HEK293 (cell line): ENCODE results near the gene HIRA.
A peak's percentile ranks its signal among the peaks of the same experiment; 100 is the strongest.

ENCODE experiments used
- CTCF ChIA-PET: fragments of 350-600 bp; formaldehyde crosslinking; extraction: SDS; loops from one replicate; lab custom pipeline; 2021; ENCODE audit warnings: antibody characterized with exemption; lab: Yijun Ruan, JAX
- POLR2A ChIA-PET: fragments of 300-600 bp; formaldehyde crosslinking; extraction: SDS; loops from one replicate; lab custom pipeline; 2020; ENCODE audit warnings: antibody characterized with exemption, inconsistent platforms; lab: Yijun Ruan, JAX
- H3K27ac ChIP-seq: fragments of 200-500 bp; sonication (Bioruptor generic); 2 replicates; pipeline ENCODE4 v1.5.1; 2014; ENCODE audit warnings: low read depth, low read length, control low read depth, inconsistent platforms; ENCODE audit errors: extremely low read depth
- H3K36me3 ChIP-seq, 2 experiments: fragments of 200-500 bp in 1 of 2; sonication (Bioruptor generic) in 1 of 2; 1 replicate in 1 of 2; 2 replicates in 1 of 2; pipeline ENCODE4 v1.5.1; 2014 to 2017; ENCODE audit warnings: inconsistent platforms in 2 of 2, low read length in 2 of 2; ENCODE audit not compliant: control insufficient read depth in 2 of 2, insufficient read depth in 1 of 2
- H3K4me1 ChIP-seq: fragments of 200-500 bp; sonication (Bioruptor generic); 2 replicates; pipeline ENCODE4 v1.5.1; 2014; ENCODE audit warnings: mild to moderate bottlenecking, low read length, inconsistent platforms; ENCODE audit not compliant: control insufficient read depth, insufficient read depth
- H3K4me3 ChIP-seq: 2 replicates; pipeline ENCODE4 v1.5.1; 2011; ENCODE audit warnings: low read depth, mild to moderate bottlenecking, control low read depth, low read length, moderate library complexity
- H3K9me3 ChIP-seq: fragments of 200-500 bp; sonication (Bioruptor generic); 2 replicates; pipeline ENCODE4 v1.5.1; 2014; ENCODE audit warnings: low read depth, low read length, inconsistent platforms; ENCODE audit not compliant: control insufficient read depth, insufficient read depth
- GFI1B ChIP-seq: fragments of 450-650 bp; formaldehyde crosslinking; IDR thresholded peaks from 2 replicates; pipeline ENCODE4 v1.5.1; 2016; ENCODE audit warnings: missing biosample characterization, missing genetic modification characterization
- GLI4 ChIP-seq: fragments of 450-650 bp; formaldehyde crosslinking; IDR thresholded peaks from 2 replicates; pipeline ENCODE4 v1.5.1; 2016; ENCODE audit warnings: missing biosample characterization, missing genetic modification characterization
- GLIS2 ChIP-seq: fragments of 450-650 bp; formaldehyde crosslinking; IDR thresholded peaks from 2 replicates; pipeline ENCODE4 v1.5.1; 2016; ENCODE audit warnings: missing biosample characterization, missing genetic modification characterization
- PRDM1 ChIP-seq: fragments of 450-650 bp; formaldehyde crosslinking; IDR thresholded peaks from 2 replicates; pipeline ENCODE4; 2016; ENCODE audit warnings: missing biosample characterization, missing genetic modification characterization
- SALL2 ChIP-seq: fragments of 450-650 bp; formaldehyde crosslinking; IDR thresholded peaks from 2 replicates; pipeline ENCODE4 v1.5.0; 2017; ENCODE audit warnings: missing biosample characterization, mild to moderate bottlenecking, missing genetic modification characterization, borderline replicate concordance
- SCRT2 ChIP-seq: fragments of 450-650 bp; formaldehyde crosslinking; IDR thresholded peaks from 2 replicates; pipeline ENCODE4 v1.5.1; 2016; ENCODE audit warnings: missing biosample characterization, missing genetic modification characterization
- ZNF10 ChIP-seq: fragments of 450-650 bp; formaldehyde crosslinking; IDR thresholded peaks from 2 replicates; pipeline ENCODE4 v1.5.1; 2017; ENCODE audit warnings: missing biosample characterization, missing genetic modification characterization
- ZNF121 ChIP-seq: fragments of 450-650 bp; formaldehyde crosslinking; IDR thresholded peaks from 2 replicates; pipeline ENCODE4 v1.5.1; 2016; ENCODE audit warnings: missing biosample characterization, missing genetic modification characterization
- ZNF138 ChIP-seq: fragments of 450-650 bp; formaldehyde crosslinking; IDR thresholded peaks from 2 replicates; pipeline ENCODE4 v1.5.1; 2016; ENCODE audit warnings: missing biosample characterization, missing genetic modification characterization, borderline replicate concordance
- ZNF174 ChIP-seq: fragments of 450-650 bp; formaldehyde crosslinking; IDR thresholded peaks from 2 replicates; pipeline ENCODE4 v1.5.0; 2017; ENCODE audit warnings: missing biosample characterization, mild to moderate bottlenecking, missing genetic modification characterization
- ZNF221 ChIP-seq: fragments of 450-650 bp; formaldehyde crosslinking; IDR thresholded peaks from 2 replicates; pipeline ENCODE4 v1.5.1; 2017; ENCODE audit warnings: missing biosample characterization, missing genetic modification characterization, borderline replicate concordance
- ZNF292 ChIP-seq: fragments of 450-650 bp; formaldehyde crosslinking; IDR thresholded peaks from 2 replicates; pipeline ENCODE4 v1.5.1; 2016; ENCODE audit warnings: low read depth, missing biosample characterization, missing genetic modification characterization, borderline replicate concordance
- ZNF311 ChIP-seq: fragments of 450-650 bp; formaldehyde crosslinking; IDR thresholded peaks from 2 replicates; pipeline ENCODE4 v1.5.1; 2017; ENCODE audit warnings: missing biosample characterization, missing genetic modification characterization, borderline replicate concordance
- ZNF549 ChIP-seq: fragments of 450-650 bp; IDR thresholded peaks from 2 replicates; pipeline ENCODE4 v1.5.1; 2018; ENCODE audit warnings: missing biosample characterization, missing genetic modification characterization, mild to moderate bottlenecking, inconsistent platforms, moderate library complexity
- ZNF561 ChIP-seq: fragments of 450-650 bp; IDR thresholded peaks from 2 replicates; pipeline ENCODE4 v1.5.1; 2018; ENCODE audit warnings: missing biosample characterization, missing genetic modification characterization, borderline replicate concordance
- ZNF571 ChIP-seq: fragments of 450-650 bp; formaldehyde crosslinking; IDR thresholded peaks from 2 replicates; pipeline ENCODE4 v1.5.0; 2017; ENCODE audit warnings: missing biosample characterization, missing genetic modification characterization
- ZNF621 ChIP-seq: fragments of 450-650 bp; formaldehyde crosslinking; IDR thresholded peaks from 2 replicates; pipeline ENCODE4 v1.5.1; 2017; ENCODE audit warnings: missing biosample characterization, missing genetic modification characterization
- ZNF791 ChIP-seq: fragments of 450-650 bp; formaldehyde crosslinking; IDR thresholded peaks from 2 replicates; pipeline ENCODE4 v1.5.1; 2016; ENCODE audit warnings: missing biosample characterization, missing genetic modification characterization
- ZXDB ChIP-seq: fragments of 450-650 bp; formaldehyde crosslinking; IDR thresholded peaks from 2 replicates; pipeline ENCODE4 v1.5.1; 2016; ENCODE audit warnings: missing biosample characterization, missing genetic modification characterization
- TF ChIP-seq, protein P1 (sequence below): fragments of 450-650 bp; formaldehyde crosslinking; IDR thresholded peaks from 2 replicates; pipeline ENCODE4 v1.5.1; 2017; ENCODE audit warnings: missing biosample characterization, missing genetic modification characterization
- TF ChIP-seq, protein P2 (sequence below): fragments of 450-650 bp; formaldehyde crosslinking; IDR thresholded peaks from 2 replicates; pipeline ENCODE4 v1.5.1; 2016; ENCODE audit warnings: missing biosample characterization, missing genetic modification characterization
- TF ChIP-seq, protein P3 (sequence below): fragments of 450-650 bp; formaldehyde crosslinking; IDR thresholded peaks from 2 replicates; pipeline ENCODE4 v1.5.1; 2016; ENCODE audit warnings: missing biosample characterization, missing genetic modification characterization
- TF ChIP-seq, protein P4 (sequence below): fragments of 450-650 bp; formaldehyde crosslinking; IDR thresholded peaks from 2 replicates; pipeline ENCODE4 v1.5.1; 2016; ENCODE audit warnings: missing biosample characterization, missing genetic modification characterization
- TF ChIP-seq, protein P5 (sequence below): fragments of 450-650 bp; formaldehyde crosslinking; IDR thresholded peaks from 2 replicates; pipeline ENCODE4 v1.5.1; 2017; ENCODE audit warnings: missing biosample characterization, missing genetic modification characterization
- TF ChIP-seq, protein P6 (sequence below): fragments of 450-650 bp; formaldehyde crosslinking; IDR thresholded peaks from 2 replicates; pipeline ENCODE4 v1.5.1; 2016; ENCODE audit warnings: missing biosample characterization, missing genetic modification characterization

Gene HIRA

DNA sequence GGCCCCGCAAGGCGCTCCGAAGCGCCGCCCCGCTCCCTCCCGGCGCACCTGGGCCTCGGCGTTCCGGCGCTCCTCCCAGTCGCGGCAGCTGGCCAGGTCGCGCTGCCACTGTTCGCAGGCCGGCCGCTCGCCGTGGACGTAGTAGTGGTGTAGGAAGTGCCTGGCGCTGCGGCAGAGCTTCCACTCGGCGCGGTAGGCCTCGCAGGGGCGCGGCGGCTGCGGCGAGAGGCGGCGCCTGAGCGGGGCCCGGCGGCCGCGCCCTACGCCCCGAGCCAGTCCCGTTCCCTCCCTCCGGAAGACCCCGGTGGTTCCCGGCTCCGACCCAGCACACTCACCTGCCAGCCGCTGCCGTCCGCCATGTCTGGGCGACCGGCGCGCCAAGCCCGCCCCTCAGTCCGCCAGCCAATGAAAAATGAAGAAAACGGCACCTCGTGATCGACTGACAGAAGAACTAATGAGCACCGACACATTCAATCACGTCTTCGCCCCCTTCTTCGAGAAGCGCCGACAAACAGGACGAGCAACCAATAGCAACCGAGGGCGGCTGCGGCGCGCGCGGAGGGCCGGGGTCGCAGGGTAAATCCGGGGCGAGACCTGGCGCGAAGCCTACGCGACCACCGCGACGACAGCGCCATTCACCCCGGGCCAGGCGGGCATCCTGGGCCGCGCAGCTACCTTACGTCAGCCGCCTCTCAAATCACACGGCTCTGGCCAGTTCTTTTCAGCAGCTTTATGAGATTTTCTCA is 16.0 kb upstream of the HIRA start, which contains the start of gene C22orf39:
Gene C22orf39 (minus strand): TSS at position 382 of the 746 bp plus-strand sequence. CDS start 23 bp downstream, at position 359.
- peaks cover 5 to 71% of the 10 kb centered on the region in 2 experiments; a peak in 2 of 3 replicates for H3K36me3 ChIP-seq
- POLR2A ChIA-PET, result interaction anchor here (1.0 to 2.2 kb wide), 5 partner anchors 13 to 32 kb away, joined by 3 to 13 read pairs (median 5); partner anchors contain the start of genes CDC45, HIRA and MRPL40
- CTCF ChIA-PET, result interaction anchor here (0.6 kb wide), 1 partner anchor 31 kb away, joined by 3 read pairs; no protein-coding TSS in a partner anchor
- TF ChIP-seq ZNF549 (tag by site-specific recombination) (no peak), GLI4 (tag by site-specific recombination) (no peak), PRDM1 (no peak), ZNF121 (no peak), ZNF571 (tag by site-specific recombination) (no peak), SCRT2 (tag by site-specific recombination) (no peak), ZNF174 (no peak), ZNF10 (no peak), ZNF791 (no peak), ZNF561 (tag by site-specific recombination) (0 out of 2 replicates have a peak, but pooled peaks have one; percentile 35), ZNF311 (tag by site-specific recombination) (no peak), ZXDB (no peak; the same call in 1 of the 2 replicates), ZNF221 (tag by site-specific recombination) (no peak), SALL2 (tag by site-specific recombination) (no peak), GLIS2 (peak; percentile 59), ZNF138 (tag by site-specific recombination) (no peak), ZNF292 (tag by site-specific recombination) (no peak), GFI1B (tag by site-specific recombination) (no peak; the same call in 1 of the 2 replicates), ZNF621 (tag by site-specific recombination) (no peak)
- TF ChIP-seq, protein P1, sequence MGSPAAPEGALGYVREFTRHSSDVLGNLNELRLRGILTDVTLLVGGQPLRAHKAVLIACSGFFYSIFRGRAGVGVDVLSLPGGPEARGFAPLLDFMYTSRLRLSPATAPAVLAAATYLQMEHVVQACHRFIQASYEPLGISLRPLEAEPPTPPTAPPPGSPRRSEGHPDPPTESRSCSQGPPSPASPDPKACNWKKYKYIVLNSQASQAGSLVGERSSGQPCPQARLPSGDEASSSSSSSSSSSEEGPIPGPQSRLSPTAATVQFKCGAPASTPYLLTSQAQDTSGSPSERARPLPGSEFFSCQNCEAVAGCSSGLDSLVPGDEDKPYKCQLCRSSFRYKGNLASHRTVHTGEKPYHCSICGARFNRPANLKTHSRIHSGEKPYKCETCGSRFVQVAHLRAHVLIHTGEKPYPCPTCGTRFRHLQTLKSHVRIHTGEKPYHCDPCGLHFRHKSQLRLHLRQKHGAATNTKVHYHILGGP (tag by site-specific recombination), result no peak
- TF ChIP-seq, protein P2, sequence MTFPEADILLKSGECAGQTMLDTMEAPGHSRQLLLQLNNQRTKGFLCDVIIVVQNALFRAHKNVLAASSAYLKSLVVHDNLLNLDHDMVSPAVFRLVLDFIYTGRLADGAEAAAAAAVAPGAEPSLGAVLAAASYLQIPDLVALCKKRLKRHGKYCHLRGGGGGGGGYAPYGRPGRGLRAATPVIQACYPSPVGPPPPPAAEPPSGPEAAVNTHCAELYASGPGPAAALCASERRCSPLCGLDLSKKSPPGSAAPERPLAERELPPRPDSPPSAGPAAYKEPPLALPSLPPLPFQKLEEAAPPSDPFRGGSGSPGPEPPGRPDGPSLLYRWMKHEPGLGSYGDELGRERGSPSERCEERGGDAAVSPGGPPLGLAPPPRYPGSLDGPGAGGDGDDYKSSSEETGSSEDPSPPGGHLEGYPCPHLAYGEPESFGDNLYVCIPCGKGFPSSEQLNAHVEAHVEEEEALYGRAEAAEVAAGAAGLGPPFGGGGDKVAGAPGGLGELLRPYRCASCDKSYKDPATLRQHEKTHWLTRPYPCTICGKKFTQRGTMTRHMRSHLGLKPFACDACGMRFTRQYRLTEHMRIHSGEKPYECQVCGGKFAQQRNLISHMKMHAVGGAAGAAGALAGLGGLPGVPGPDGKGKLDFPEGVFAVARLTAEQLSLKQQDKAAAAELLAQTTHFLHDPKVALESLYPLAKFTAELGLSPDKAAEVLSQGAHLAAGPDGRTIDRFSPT, result peak; percentile 66; the same call in 1 of the 2 replicates
- TF ChIP-seq, protein P3, sequence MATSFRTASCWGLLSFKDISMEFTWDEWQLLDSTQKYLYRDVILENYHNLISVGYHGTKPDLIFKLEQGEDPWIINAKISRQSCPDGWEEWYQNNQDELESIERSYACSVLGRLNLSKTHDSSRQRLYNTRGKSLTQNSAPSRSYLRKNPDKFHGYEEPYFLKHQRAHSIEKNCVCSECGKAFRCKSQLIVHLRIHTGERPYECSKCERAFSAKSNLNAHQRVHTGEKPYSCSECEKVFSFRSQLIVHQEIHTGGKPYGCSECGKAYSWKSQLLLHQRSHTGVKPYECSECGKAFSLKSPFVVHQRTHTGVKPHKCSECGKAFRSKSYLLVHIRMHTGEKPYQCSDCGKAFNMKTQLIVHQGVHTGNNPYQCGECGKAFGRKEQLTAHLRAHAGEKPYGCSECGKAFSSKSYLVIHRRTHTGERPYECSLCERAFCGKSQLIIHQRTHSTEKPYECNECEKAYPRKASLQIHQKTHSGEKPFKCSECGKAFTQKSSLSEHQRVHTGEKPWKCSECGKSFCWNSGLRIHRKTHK (tag by site-specific recombination), result no peak
- TF ChIP-seq, protein P4, sequence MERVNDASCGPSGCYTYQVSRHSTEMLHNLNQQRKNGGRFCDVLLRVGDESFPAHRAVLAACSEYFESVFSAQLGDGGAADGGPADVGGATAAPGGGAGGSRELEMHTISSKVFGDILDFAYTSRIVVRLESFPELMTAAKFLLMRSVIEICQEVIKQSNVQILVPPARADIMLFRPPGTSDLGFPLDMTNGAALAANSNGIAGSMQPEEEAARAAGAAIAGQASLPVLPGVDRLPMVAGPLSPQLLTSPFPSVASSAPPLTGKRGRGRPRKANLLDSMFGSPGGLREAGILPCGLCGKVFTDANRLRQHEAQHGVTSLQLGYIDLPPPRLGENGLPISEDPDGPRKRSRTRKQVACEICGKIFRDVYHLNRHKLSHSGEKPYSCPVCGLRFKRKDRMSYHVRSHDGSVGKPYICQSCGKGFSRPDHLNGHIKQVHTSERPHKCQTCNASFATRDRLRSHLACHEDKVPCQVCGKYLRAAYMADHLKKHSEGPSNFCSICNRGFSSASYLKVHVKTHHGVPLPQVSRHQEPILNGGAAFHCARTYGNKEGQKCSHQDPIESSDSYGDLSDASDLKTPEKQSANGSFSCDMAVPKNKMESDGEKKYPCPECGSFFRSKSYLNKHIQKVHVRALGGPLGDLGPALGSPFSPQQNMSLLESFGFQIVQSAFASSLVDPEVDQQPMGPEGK, result no peak; the same call in 1 of the 2 replicates
- TF ChIP-seq, protein P5, sequence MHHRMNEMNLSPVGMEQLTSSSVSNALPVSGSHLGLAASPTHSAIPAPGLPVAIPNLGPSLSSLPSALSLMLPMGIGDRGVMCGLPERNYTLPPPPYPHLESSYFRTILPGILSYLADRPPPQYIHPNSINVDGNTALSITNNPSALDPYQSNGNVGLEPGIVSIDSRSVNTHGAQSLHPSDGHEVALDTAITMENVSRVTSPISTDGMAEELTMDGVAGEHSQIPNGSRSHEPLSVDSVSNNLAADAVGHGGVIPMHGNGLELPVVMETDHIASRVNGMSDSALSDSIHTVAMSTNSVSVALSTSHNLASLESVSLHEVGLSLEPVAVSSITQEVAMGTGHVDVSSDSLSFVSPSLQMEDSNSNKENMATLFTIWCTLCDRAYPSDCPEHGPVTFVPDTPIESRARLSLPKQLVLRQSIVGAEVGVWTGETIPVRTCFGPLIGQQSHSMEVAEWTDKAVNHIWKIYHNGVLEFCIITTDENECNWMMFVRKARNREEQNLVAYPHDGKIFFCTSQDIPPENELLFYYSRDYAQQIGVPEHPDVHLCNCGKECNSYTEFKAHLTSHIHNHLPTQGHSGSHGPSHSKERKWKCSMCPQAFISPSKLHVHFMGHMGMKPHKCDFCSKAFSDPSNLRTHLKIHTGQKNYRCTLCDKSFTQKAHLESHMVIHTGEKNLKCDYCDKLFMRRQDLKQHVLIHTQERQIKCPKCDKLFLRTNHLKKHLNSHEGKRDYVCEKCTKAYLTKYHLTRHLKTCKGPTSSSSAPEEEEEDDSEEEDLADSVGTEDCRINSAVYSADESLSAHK (tag by site-specific recombination), result no peak
- TF ChIP-seq, protein P6, sequence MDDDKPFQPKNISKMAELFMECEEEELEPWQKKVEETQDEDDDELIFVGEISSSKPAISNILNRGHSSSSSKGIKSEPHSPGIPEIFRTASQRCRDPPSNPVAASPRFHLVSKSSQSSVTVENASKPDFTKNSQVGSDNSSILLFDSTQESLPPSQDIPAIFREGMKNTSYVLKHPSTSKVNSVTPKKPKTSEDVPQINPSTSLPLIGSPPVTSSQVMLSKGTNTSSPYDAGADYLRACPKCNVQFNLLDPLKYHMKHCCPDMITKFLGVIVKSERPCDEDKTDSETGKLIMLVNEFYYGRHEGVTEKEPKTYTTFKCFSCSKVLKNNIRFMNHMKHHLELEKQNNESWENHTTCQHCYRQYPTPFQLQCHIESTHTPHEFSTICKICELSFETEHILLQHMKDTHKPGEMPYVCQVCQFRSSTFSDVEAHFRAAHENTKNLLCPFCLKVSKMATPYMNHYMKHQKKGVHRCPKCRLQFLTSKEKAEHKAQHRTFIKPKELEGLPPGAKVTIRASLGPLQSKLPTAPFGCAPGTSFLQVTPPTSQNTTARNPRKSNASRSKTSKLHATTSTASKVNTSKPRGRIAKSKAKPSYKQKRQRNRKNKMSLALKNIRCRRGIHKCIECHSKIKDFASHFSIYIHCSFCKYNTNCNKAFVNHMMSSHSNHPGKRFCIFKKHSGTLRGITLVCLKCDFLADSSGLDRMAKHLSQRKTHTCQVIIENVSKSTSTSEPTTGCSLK (tag by site-specific recombination), result no peak

More for the DNA sequence above, 16.0 kb upstream of the HIRA start, which contains the start of gene C22orf39:
- Histone ChIP-seq H3K4me3 (peak within 1 kb of the TSS; percentile 79), H3K4me1 (no peaks in the 10 kb centered on the region), H3K9me3 (no peaks in the 10 kb centered on the region), H3K27ac (peak within 1 kb of the TSS; percentile 78)
